Omental fat pad (tissue), 4 donors: ENCODE data around the gene ZNF212. TPM values are rescaled to one million over a fixed set of nuclear protein-coding genes. Genes with fewer than 3 reads are reported as not detected.

Experiments
- ATAC-seq: fragments of 150-250 bp; one replicate; pipeline ENCODE4 v1.9.1; 2016; ENCODE audit warnings: mild to moderate bottlenecking, moderate library complexity; ENCODE audit not compliant: low FRiP score
- DNase-seq: peaks from one replicate; pipeline ENCODE4 v3.0.0-alpha.2; 2019; ENCODE audit warnings: low spot score
- CTCF ChIP-seq, 3 donors: fragments of 450-650 bp; IDR thresholded peaks; one replicate each; pipeline ENCODE4 v1.5.1; 2016 to 2017; ENCODE audit warnings: antibody characterized with exemption in 3 of 3, mild to moderate bottlenecking in 3 of 3, moderate library complexity in 2 of 3
- total RNA-seq, 4 donors: library from RNA; depleted of rRNA; stranded (reverse); fragments of >200 nt; gene quantifications; one replicate each; pipeline ENCODE4 v1.1.0, GENCODE V29; 2016

Gene ZNF212
- total RNA-seq, 4 donors from 2014 or later, result 2.4 to 8.5 (median 5.0) TPM

GRCh38 chr7:149209518-149210269 is 29.8 kb upstream of the ZNF212 start:
- no peak for TF ChIP-seq CTCF (IDR thresholded peaks at IDR 0.05)
- no peak for ATAC-seq

GRCh38 chr7:149210551-149210950 is 28.9 kb upstream of the ZNF212 start:
- DNase-seq (no peak), ATAC-seq (no peak)
- no peak for TF ChIP-seq CTCF (IDR thresholded peaks at IDR 0.05)

More at GRCh38 chr7:149209518-149210269, 29.8 kb upstream of the ZNF212 start:
- DNase-seq, result no peak

- DNase-seq (no peak), ATAC-seq (no peak)
- no peak for TF ChIP-seq CTCF (IDR thresholded peaks at IDR 0.05)
Observed at GRCh38 chr7:149214020-149214720, 25.3 kb upstream of the ZNF212 start.

- no peak for TF ChIP-seq CTCF (IDR thresholded peaks at IDR 0.05)
- ATAC-seq (no peak), DNase-seq (no peak)
Observed at GRCh38 chr7:149216402-149216801, 23.0 kb upstream of the ZNF212 start.

GRCh38 chr7:149217570-149217969 is 21.9 kb upstream of the ZNF212 start:
- DNase-seq (no peak), ATAC-seq (no peak)
- TF ChIP-seq CTCF (IDR thresholded peaks at IDR 0.05), result no peak

GRCh38 chr7:149218469-149219420 is 20.7 kb upstream of the ZNF212 start:
- no peak for TF ChIP-seq CTCF (IDR thresholded peaks at IDR 0.05)

More at GRCh38 chr7:149218469-149219420, 20.7 kb upstream of the ZNF212 start:
- ATAC-seq (no peak), DNase-seq (no peak)
